ENCODE data around the gene PLAGL1.

The PLAGL1 gene

GRCh38 chr6:143964674-143965081, 43.4 kb downstream of the PLAGL1 start:
- DNase-seq, result no peak

GRCh38 chr6:143963158-143963919, 44.7 kb downstream of the PLAGL1 start:
- DNase-seq, result no peak

GRCh38 chr6:143961886-143962878, 45.9 kb downstream of the PLAGL1 start:
- DNase-seq, result no peak

GRCh38 chr6:143961066-143961465, 47.0 kb downstream of the PLAGL1 start:
- no peak for DNase-seq

GRCh38 chr6:143959927-143960326, 48.1 kb downstream of the PLAGL1 start:
- no peak for DNase-seq

- no peak for DNase-seq
Observed at GRCh38 chr6:143958839-143959399, 49.1 kb downstream of the PLAGL1 start.

- no peak for DNase-seq
Observed at GRCh38 chr6:143957679-143958274, 50.3 kb downstream of the PLAGL1 start.

- DNase-seq, result no peak
Observed at GRCh38 chr6:143955971-143956370, 52.1 kb downstream of the PLAGL1 start.

GRCh38 chr6:143953922-143954321, 54.1 kb downstream of the PLAGL1 start:
- DNase-seq, result no peak

GRCh38 chr6:143952947-143953701, 54.9 kb downstream of the PLAGL1 start:
- DNase-seq, result no peak

- DNase-seq, result no peak
Observed at GRCh38 chr6:143952060-143952778, 55.8 kb downstream of the PLAGL1 start.

GRCh38 chr6:143950875-143951274, 57.2 kb downstream of the PLAGL1 start:
- DNase-seq, result no peak

GRCh38 chr6:143949962-143950361, 58.1 kb downstream of the PLAGL1 start:
- no peak for DNase-seq

GRCh38 chr6:143949535-143949934, 58.5 kb downstream of the PLAGL1 start:
- DNase-seq, result no peak

GRCh38 chr6:143948208-143948607, 59.9 kb downstream of the PLAGL1 start:
- no peak for DNase-seq

GRCh38 chr6:143941852-143942627, 66.0 kb downstream of the PLAGL1 start:
- peak; percentile 3 to 33 for DNase-seq

- peak in 1 of 2 donors; percentile 72 for DNase-seq
Observed at GRCh38 chr6:143940011-143940597, 68.0 kb downstream of the PLAGL1 start.

- no peak for DNase-seq
Observed at GRCh38 chr6:143939364-143939763, 68.7 kb downstream of the PLAGL1 start.

- DNase-seq, result no peak
Observed at GRCh38 chr6:143937668-143937970, 70.4 kb downstream of the PLAGL1 start.

Measured in bone marrow (tissue), 2 donors.